HEK293T (cell line): ENCODE measurements around the gene ULK3.

Source experiments
- BHLHE40 ChIP-seq: fragments of 450-650 bp; IDR thresholded peaks from 2 replicates; pipeline ENCODE4 v1.6.1; 2016; ENCODE audit warnings: mild to moderate bottlenecking, moderate library complexity, borderline replicate concordance
- ELF4 ChIP-seq: fragments of 450-650 bp; IDR thresholded peaks from 2 replicates; pipeline ENCODE4 v1.6.1; 2017; ENCODE audit warnings: antibody characterized with exemption
- SP1 ChIP-seq: fragments of 450-650 bp; IDR thresholded peaks from 2 replicates; pipeline ENCODE4 v1.6.1; 2017
- ZNF384 ChIP-seq: fragments of 450-650 bp; IDR thresholded peaks from 2 replicates; pipeline ENCODE4 v1.6.1; 2016

GRCh38 chr15:74873036-74873755, 30.2 kb upstream of the ULK3 start, which contains the start of gene SCAMP2:
- TF ChIP-seq SP1 (no peak), BHLHE40 (no peak), ZNF384 (no peak), ELF4 (peak; percentile 98)
